Thymus (tissue), 11 donors: Measurements from ENCODE around the gene PARL. TPM values are rescaled to one million over a fixed set of nuclear protein-coding genes. Genes with fewer than 3 reads are reported as not detected.
A peak's percentile ranks its signal among the peaks of the same experiment; 100 is the strongest.

Source experiments
- DNase-seq, 9 donors: peaks; one replicate each; pipeline ENCODE4 v3.0.0-alpha.2; 2013; ENCODE audit warnings: low spot score in 9 of 9, low read depth in 6 of 9, missing footprints in 1 of 9
- H3K27ac ChIP-seq, 2 donors: one replicate each; pipeline ENCODE4 v1.5.1; 2013; ENCODE audit warnings: control low read depth in 1 of 2, low read depth in 1 of 2, low read length in 1 of 2, mild to moderate bottlenecking in 1 of 2, moderate library complexity in 1 of 2
- H3K27me3 ChIP-seq, 2 donors: one replicate each; pipeline ENCODE4 v1.5.1; 2013; ENCODE audit warnings: low read length in 1 of 2; ENCODE audit not compliant: control insufficient read depth in 2 of 2, insufficient read depth in 1 of 2
- H3K36me3 ChIP-seq, 2 donors: one replicate each; pipeline ENCODE4 v1.5.1; 2013; ENCODE audit warnings: low read length in 1 of 2, mild to moderate bottlenecking in 1 of 2, moderate library complexity in 1 of 2; ENCODE audit not compliant: control insufficient read depth in 2 of 2, insufficient read depth in 2 of 2
- H3K4me1 ChIP-seq, 2 donors: one replicate each; pipeline ENCODE4 v1.5.1; 2013; ENCODE audit warnings: low read length in 2 of 2; ENCODE audit not compliant: control insufficient read depth in 2 of 2, insufficient read depth in 2 of 2
- H3K4me3 ChIP-seq, 2 donors: one replicate each; pipeline ENCODE4 v1.5.1; 2013; ENCODE audit warnings: low read length in 2 of 2, control low read depth in 1 of 2, mild to moderate bottlenecking in 1 of 2
- H3K9me3 ChIP-seq, 2 donors: one replicate each; pipeline ENCODE4 v1.5.1; 2013; ENCODE audit warnings: low read length in 1 of 2, mild to moderate bottlenecking in 1 of 2; ENCODE audit not compliant: control insufficient read depth in 2 of 2, insufficient read depth in 1 of 2
- WGBS: extraction: QIAGEN DNeasy Blood & Tissue Kit; methylation state at CpG from one replicate; pipeline ENCODE4 v1.1.7; 2013; 5-methylcytosine and 5-hydroxymethylcytosine counted together
- polyA plus RNA-seq: library from polyadenylated mRNA; stranded (reverse); fragments of 200-250 nt; gene quantifications from one replicate; pipeline ENCODE4 v1.2.3, GENCODE V29; 2013
- total RNA-seq: library from RNA; stranded (reverse); fragments of 120-200 nt; gene quantifications from one replicate; pipeline ENCODE4 v1.2.4, GENCODE V29; 2013
- donor health status: healthy.

The PARL gene
- total and polyA plus RNA-seq, 2 donors: 42.0 to 107 TPM

DNA sequence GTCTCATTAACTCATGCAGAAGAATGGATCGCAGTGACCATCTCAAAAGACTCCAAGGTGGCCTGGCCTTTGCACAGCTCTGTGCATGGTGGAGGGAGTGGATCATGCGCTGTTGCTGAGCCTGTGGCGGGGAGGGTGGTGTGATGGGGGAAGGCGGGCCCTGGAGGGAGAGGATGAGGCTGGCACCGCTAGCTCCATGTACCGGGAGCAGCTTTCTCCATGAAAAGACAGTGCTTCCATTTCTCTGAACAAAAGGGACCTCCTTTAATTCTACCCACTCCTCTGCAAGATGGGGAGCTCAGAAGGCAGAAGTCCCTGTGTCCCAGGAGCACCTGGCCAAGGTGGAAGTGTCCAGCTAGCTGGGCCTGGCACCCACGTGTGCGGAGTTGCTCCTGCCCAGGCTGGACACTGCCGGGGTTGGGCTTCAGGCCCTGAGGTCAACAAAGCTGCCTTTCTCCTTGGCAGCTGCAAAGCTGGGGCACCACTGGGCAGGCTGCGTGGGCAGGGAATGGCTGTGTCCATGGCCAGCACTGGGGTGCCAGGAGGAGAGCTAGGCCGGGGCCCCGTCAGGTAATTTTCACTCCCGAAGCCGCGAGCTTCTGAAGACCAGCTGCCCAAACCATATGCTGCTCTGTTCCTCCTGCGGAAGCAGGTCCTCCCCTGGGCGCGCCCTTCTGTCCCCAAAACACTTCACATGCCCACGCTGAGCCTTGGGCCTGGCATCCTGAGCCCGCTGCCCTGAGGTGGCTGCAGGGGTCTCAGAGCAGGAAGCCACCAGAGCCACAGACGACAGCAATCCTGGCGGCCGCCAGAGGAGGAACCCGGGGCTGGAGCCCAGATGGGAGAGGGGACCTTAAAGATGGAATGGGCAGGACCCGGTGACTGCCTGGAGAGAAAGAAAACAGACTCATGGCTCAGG lies 65.7 kb downstream of the PARL start:
- no peak for DNase-seq
- H3K27ac ChIP-seq: no peak overlapping the region
- H3K27me3 ChIP-seq: peaks cover 0 to 6% of the 10 kb centered on the region in 2 donors
- H3K4me3 ChIP-seq: no peak overlapping the region
- no peaks in the 10 kb centered on the region for H3K9me3 ChIP-seq
- peaks cover 26 to 44% of the 10 kb centered on the region in 2 donors for H3K36me3 ChIP-seq
- peaks cover 20 to 44% of the 10 kb centered on the region in 2 donors for H3K4me1 ChIP-seq
- 96% methylated on average over 25 of the region's 25 CpGs for WGBS

DNA sequence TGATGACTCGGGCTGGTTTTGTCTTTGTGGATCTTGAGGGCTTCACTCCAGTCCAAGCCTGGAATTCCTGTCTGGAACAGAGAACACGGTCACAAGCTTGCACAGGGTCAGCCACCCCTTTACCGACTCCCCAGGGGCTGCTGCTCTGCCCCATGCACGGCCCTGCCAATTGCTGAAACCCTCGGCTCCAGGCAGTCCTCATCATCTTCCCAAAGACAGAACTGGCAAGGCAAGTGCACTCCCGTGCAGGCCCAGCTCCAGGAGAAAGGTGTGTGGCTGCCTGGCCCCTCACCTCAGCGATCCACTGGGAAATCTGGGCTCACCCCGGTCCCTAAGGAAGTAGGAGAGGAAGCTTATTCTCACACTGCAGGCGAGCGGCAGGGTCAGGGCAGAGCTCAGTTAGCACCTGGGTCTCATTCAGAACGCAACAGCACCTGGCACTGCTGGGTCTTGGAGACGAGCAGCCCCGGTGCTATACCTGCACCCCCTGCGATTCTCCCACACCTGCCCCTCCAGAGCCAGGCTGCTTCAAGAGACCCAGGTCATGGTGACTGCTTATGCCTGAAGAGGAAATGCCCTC lies 66.5 kb downstream of the PARL start:
- Histone ChIP-seq H3K4me1 (peaks cover 14 to 40% of the 10 kb centered on the region in 2 donors), H3K9me3 (no peaks in the 10 kb centered on the region), H3K36me3 (peaks cover 29 to 44% of the 10 kb centered on the region in 2 donors), H3K27ac (no peak overlapping the region), H3K4me3 (no peak overlapping the region), H3K27me3 (peaks cover 0 to 2% of the 10 kb centered on the region in 2 donors)
- WGBS: 97% methylated on average over 14 of the region's 14 CpGs
- no peak for DNase-seq

DNA sequence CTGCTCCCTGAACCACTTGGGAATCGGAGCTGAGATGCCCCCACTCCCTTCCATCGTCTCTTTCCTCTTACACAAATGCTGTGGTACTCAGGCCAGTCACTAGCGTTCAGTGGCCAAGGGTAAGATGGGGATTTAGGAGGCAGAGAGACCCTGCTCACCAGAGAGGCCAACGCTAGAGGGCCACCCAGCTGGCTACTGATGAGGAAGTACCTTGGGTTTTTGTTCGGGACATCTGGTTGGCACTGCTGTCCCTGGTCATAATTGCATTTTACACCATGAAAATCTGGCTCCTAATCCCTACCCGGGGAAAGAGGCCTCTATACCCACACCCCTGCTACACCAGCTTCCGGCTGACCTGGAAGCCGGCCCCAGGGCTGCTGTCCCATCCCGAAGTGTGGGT lies 67.0 kb downstream of the PARL start:
- Histone ChIP-seq H3K9me3 (no peaks in the 10 kb centered on the region), H3K27ac (no peak overlapping the region), H3K36me3 (peaks cover 31 to 40% of the 10 kb centered on the region in 2 donors), H3K27me3 (no peaks in the 10 kb centered on the region), H3K4me3 (no peak overlapping the region), H3K4me1 (peaks cover 14 to 40% of the 10 kb centered on the region in 2 donors)
- no peak for DNase-seq
- WGBS: 97% methylated on average over 9 of the region's 9 CpGs

DNA sequence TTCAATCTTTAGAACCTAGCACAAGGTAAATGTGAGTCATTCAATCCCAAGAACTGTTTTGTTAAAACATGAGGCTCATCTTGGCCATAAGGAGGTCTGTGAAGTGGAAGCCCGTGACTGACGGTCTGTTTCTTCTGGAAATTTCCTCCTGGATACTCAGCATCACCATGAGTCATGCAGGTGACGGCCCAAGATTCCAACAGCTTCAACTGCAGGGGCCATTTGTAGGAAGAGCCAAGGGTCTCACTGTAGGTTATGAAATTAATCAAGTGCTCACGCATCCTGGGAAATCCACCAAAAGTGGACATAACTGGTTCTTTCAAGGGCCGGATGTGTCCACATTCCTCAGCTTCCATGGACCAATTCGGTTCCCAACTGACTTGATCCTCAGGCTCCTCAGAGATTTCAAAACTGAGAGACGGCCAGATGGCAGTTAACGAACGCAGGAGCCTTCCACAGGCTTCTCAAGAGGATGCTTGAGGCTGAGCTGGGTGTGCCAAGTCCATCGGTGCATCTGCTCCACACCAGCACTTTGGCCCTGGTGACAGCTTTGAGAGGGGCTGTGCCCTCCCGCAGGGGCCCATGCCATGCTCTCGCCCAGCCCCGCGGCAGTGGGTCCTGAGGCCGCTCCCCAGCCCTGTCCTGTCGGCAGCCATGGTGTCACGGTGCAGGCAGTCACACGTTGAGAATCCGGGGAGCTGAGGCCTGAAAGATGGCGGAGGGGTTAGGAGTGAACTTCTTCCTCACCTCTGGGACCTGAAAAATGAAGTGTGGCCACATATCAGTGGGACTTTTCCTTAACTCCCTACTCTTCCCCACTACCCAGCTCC lies 67.8 kb downstream of the PARL start:
- H3K4me1 ChIP-seq: peaks cover 14 to 37% of the 10 kb centered on the region in 2 donors
- no peaks in the 10 kb centered on the region for H3K9me3 ChIP-seq
- H3K4me3 ChIP-seq: no peak overlapping the region
- DNase-seq: no peak
- peaks cover 34 to 38% of the 10 kb centered on the region in 2 donors for H3K36me3 ChIP-seq
- WGBS: 88% methylated on average over 20 of the region's 20 CpGs
- H3K27ac ChIP-seq: no peak overlapping the region
- no peaks in the 10 kb centered on the region for H3K27me3 ChIP-seq

DNA sequence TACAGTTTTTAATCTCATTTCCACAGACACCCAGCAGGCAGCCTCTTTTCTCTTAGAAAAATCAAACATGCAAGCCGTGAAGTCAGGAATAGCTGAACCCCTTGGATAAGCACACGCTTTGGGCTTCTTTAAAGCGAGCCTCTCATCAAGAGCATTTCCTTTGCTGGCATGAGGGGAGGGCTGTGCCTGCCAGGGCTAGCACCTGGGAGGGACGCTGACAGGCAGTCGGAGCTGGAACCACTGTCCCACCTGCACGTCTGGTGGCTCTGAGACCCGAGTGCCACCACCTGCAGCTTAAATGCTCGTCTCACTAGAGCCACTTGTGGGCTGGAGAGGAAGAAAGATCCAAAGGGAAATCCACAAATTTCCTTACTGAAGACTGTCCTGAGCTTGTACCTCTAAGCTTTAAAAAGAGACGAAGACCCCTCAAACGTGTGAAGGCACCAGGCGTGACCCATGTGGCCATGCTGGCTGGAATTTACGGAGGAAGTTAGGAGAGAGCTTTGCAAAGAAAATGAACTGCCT lies 68.7 kb downstream of the PARL start:
- WGBS: 56% methylated on average over 12 of the region's 12 CpGs
- H3K27ac ChIP-seq: peak overlapping the region; percentile 2 to 91
- no peaks in the 10 kb centered on the region for H3K9me3 ChIP-seq
- H3K36me3 ChIP-seq: peaks cover 42 to 47% of the 10 kb centered on the region in 2 donors
- H3K4me1 ChIP-seq: peaks cover 14 to 37% of the 10 kb centered on the region in 2 donors
- DNase-seq: peak in 5 of 9 donors; percentile 34 to 73 (median 62)
- no peak overlapping the region for H3K4me3 ChIP-seq
- H3K27me3 ChIP-seq: no peaks in the 10 kb centered on the region

DNA sequence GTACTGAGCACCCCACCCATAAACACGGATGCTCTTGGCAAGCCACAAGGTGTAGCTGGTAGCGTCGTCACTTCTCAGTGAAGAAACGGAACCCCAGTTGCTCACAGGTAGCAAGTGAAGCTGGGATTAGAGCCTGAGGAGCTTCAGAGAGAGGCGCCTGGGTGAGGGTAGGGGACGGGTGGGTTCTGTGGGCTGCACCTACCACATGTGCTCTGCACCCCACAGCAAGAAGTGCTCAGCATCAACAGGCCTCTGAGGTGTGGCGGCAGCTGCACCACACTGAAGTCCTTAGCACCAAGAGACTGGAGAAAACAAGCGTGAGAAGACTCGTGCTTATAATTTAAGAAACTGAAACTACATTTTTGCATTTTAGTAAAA lies 69.1 kb downstream of the PARL start:
- Histone ChIP-seq H3K27me3 (no peaks in the 10 kb centered on the region), H3K27ac (peak overlapping the region; percentile 64 to 91), H3K36me3 (peaks cover 46 to 52% of the 10 kb centered on the region in 2 donors), H3K4me3 (no peak overlapping the region), H3K4me1 (peaks cover 14 to 37% of the 10 kb centered on the region in 2 donors), H3K9me3 (no peaks in the 10 kb centered on the region)
- peak in 6 of 9 donors; percentile 44 to 71 (median 56) for DNase-seq
- WGBS: 65% methylated on average over 9 of the region's 9 CpGs

DNA sequence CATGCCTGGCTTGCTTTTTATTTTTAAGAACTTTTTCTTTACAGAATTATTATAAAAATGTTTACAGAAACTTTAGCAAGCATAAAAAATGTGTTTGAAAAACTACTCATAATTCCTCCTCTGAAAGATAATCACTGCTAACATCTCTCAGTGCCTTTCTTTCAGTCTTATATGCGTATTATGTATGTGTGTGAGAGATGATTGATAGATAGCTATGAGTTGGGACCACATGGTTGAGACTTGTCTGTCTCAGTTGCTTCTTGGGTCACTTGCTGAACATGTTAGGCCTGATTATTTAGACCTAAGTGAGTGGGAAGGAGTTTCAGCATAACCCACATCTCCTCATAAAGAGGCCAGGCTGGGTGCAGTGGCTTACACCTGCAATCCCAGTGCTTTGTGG lies 70.4 kb downstream of the PARL start:
- H3K4me3 ChIP-seq: no peak overlapping the region
- H3K4me1 ChIP-seq: peaks cover 14 to 37% of the 10 kb centered on the region in 2 donors
- no peak for DNase-seq
- H3K27ac ChIP-seq: no peak overlapping the region
- no peaks in the 10 kb centered on the region for H3K27me3 ChIP-seq
- peaks cover 56 to 62% of the 10 kb centered on the region in 2 donors for H3K36me3 ChIP-seq
- H3K9me3 ChIP-seq: no peaks in the 10 kb centered on the region
- WGBS: 96% methylated on average over 1 of the region's 1 CpG

DNA sequence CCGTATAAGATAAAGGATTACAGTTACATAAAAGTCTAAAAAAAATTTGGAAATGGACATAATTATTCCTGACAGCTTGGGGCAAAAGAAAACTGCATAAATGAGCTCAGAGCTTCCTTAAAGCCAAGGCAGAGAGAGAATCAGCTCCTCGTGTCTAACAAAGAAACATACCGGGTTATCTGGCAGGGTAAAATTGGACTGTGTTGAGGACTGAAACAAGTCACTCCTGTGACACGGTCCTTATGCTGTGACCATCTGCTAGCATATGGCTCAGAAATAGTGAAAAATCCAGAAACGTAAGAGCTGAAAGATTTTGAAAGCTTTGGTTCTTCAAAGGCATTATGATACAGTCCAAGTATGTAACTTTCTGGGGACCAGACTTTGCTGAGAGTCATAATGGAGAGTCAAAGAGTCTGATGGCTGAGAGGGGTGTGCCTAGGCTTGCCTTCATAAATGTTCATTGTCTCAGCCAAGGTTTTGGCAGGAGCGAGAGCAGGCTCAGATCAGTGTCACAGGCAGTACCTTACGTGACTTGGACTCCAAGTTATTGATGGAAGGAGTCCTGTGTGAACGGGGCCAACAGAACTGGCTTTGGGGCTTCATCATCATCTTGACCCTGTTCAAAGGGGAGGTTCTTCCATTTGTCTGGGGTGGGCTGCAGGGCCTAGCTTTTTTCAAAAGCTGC lies 71.8 kb downstream of the PARL start:
- Histone ChIP-seq H3K9me3 (no peaks in the 10 kb centered on the region), H3K27me3 (no peaks in the 10 kb centered on the region), H3K4me3 (no peak overlapping the region), H3K27ac (no peak overlapping the region), H3K4me1 (peaks cover 14 to 34% of the 10 kb centered on the region in 2 donors), H3K36me3 (peaks cover 64 to 66% of the 10 kb centered on the region in 2 donors)
- 93% methylated on average over 8 of the region's 8 CpGs for WGBS
- no peak for DNase-seq
